Parathyroid adenoma (tissue), 2 donors: Measurements from ENCODE around the gene VRK3.

Source experiments
- H2AFZ ChIP-seq: fragments of 300-600 bp; sonication (generic); one replicate; pipeline ENCODE4 v1.7.0; 2017; ENCODE audit warnings: antibody characterized with exemption, mild to moderate bottlenecking
- H3K27ac ChIP-seq: fragments of 300-600 bp; sonication (generic); one replicate; pipeline ENCODE4 v1.7.0; 2017
- H3K27me3 ChIP-seq: fragments of 300-600 bp; sonication (generic); one replicate; pipeline ENCODE4 v1.7.0; 2017; ENCODE audit warnings: low read length; ENCODE audit not compliant: control insufficient read depth, insufficient read depth
- H3K36me3 ChIP-seq: fragments of 300-600 bp; sonication (generic); one replicate; pipeline ENCODE4 v1.7.0; 2017; ENCODE audit warnings: low read length; ENCODE audit not compliant: control insufficient read depth, insufficient read depth
- H3K4me1 ChIP-seq: fragments of 300-600 bp; sonication (generic); one replicate; pipeline ENCODE4 v1.7.0; 2017; ENCODE audit warnings: control low read depth
- H3K4me2 ChIP-seq: fragments of 300-600 bp; sonication (generic); one replicate; pipeline ENCODE4 v1.7.0; 2017; ENCODE audit warnings: low read length
- H3K4me3 ChIP-seq: fragments of 300-600 bp; sonication (generic); one replicate; pipeline ENCODE4 v1.7.0; 2017; ENCODE audit warnings: low read depth, low read length
- H3K79me2 ChIP-seq: fragments of 300-600 bp; sonication (generic); one replicate; pipeline ENCODE4 v1.7.0; 2017; ENCODE audit warnings: control low read depth
- H3K9ac ChIP-seq: fragments of 300-600 bp; sonication (generic); one replicate; pipeline ENCODE4 v1.7.0; 2017; ENCODE audit warnings: mild to moderate bottlenecking
- H3K9me3 ChIP-seq: fragments of 300-600 bp; sonication (generic); one replicate; pipeline ENCODE4 v1.7.0; 2017; ENCODE audit warnings: low read length; ENCODE audit not compliant: control insufficient read depth
- CTCF ChIP-seq: fragments of 300-600 bp; sonication (generic); IDR thresholded peaks from one replicate; pipeline ENCODE4 v1.7.0; 2017; ENCODE audit warnings: antibody characterized with exemption, mild to moderate bottlenecking
- donor health status: primary hyperparathyroidism.

VRK3 gene

GRCh38 chr19:50001775-50002174, 23.4 kb downstream of the VRK3 start:
- H3K4me1 ChIP-seq: no peaks in the 10 kb centered on the region
- H3K27me3 ChIP-seq: no peaks in the 10 kb centered on the region
- no peak overlapping the region for H3K4me3 ChIP-seq
- no peak for TF ChIP-seq CTCF
- no peaks in the 10 kb centered on the region for H3K9me3 ChIP-seq
- no peak overlapping the region for H3K9ac ChIP-seq
- H2AFZ ChIP-seq: no peak overlapping the region
- no peaks in the 10 kb centered on the region for H3K36me3 ChIP-seq
- no peak overlapping the region for H3K4me2 ChIP-seq
- H3K27ac ChIP-seq: no peak overlapping the region
- H3K79me2 ChIP-seq: peaks cover under 1% of the 10 kb centered on the region

GRCh38 chr19:50000841-50001557, 24.2 kb downstream of the VRK3 start:
- H3K4me2 ChIP-seq: no peak overlapping the region
- TF ChIP-seq CTCF: no peak
- no peak overlapping the region for H2AFZ ChIP-seq
- H3K27me3 ChIP-seq: no peaks in the 10 kb centered on the region
- no peaks in the 10 kb centered on the region for H3K4me1 ChIP-seq
- H3K36me3 ChIP-seq: no peaks in the 10 kb centered on the region
- no peaks in the 10 kb centered on the region for H3K79me2 ChIP-seq
- no peak overlapping the region for H3K27ac ChIP-seq
- H3K4me3 ChIP-seq: no peak overlapping the region
- no peak overlapping the region for H3K9ac ChIP-seq
- H3K9me3 ChIP-seq: no peaks in the 10 kb centered on the region

- no peak for TF ChIP-seq CTCF
- Histone ChIP-seq H3K4me3 (no peak overlapping the region), H3K4me1 (no peaks in the 10 kb centered on the region), H3K27ac (no peak overlapping the region), H2AFZ (no peak overlapping the region), H3K36me3 (no peaks in the 10 kb centered on the region), H3K9me3 (no peaks in the 10 kb centered on the region), H3K27me3 (no peaks in the 10 kb centered on the region), H3K9ac (no peak overlapping the region), H3K4me2 (no peak overlapping the region), H3K79me2 (no peaks in the 10 kb centered on the region)
Measured at GRCh38 chr19:50000038-50000840, 24.9 kb downstream of the VRK3 start.

- H3K4me2 ChIP-seq: no peak overlapping the region
- H3K27me3 ChIP-seq: no peaks in the 10 kb centered on the region
- no peak overlapping the region for H2AFZ ChIP-seq
- no peak overlapping the region for H3K4me3 ChIP-seq
- no peaks in the 10 kb centered on the region for H3K4me1 ChIP-seq
- H3K79me2 ChIP-seq: no peaks in the 10 kb centered on the region
- H3K9ac ChIP-seq: no peak overlapping the region
- H3K27ac ChIP-seq: no peak overlapping the region
- no peaks in the 10 kb centered on the region for H3K9me3 ChIP-seq
- no peaks in the 10 kb centered on the region for H3K36me3 ChIP-seq
- TF ChIP-seq CTCF: no peak
Measured at GRCh38 chr19:49999371-50000010, 25.7 kb downstream of the VRK3 start.
